SK-N-SH treated with all-trans-retinoic acid at 6 μM for 48 hours (cell line): ENCODE results near the gene SNCG.
"Not testable (repeated sequence)": the region's sequence is repeated elsewhere in the genome, so short reads cannot be mapped to it uniquely, and the experiment has no call there.

Experiments
- CSRNP3 ChIP-seq: fragments of 250-450 bp; sonication (Bioruptor Pico); IDR thresholded peaks from 2 replicates; pipeline ENCODE4 v1.5.1; 2021; ENCODE audit warnings: mild to moderate bottlenecking, moderate library complexity
- RARB ChIP-seq: fragments of 250-450 bp; sonication (Bioruptor Pico); IDR thresholded peaks from 2 replicates; pipeline ENCODE4 v1.8.0; 2021; ENCODE audit warnings: mild to moderate bottlenecking, moderate library complexity
- TOX ChIP-seq: fragments of 250-450 bp; sonication (Bioruptor Pico); IDR thresholded peaks from 2 replicates; pipeline ENCODE4 v1.8.0; 2021; ENCODE audit warnings: mild to moderate bottlenecking, moderate library complexity, borderline replicate concordance
- TSHZ2 ChIP-seq: fragments of 250-450 bp; sonication (Bioruptor Pico); IDR thresholded peaks from 2 replicates; pipeline ENCODE4 v1.5.0; 2020; ENCODE audit warnings: mild to moderate bottlenecking, moderate library complexity
- ZNF70 ChIP-seq: fragments of 450-650 bp; formaldehyde crosslinking; IDR thresholded peaks from 2 replicates; pipeline ENCODE4 v1.5.0; 2020; ENCODE audit warnings: mild to moderate bottlenecking, moderate library complexity

GRCh38 chr10:86947806-86948205 lies 10.6 kb upstream of the SNCG start:
- not testable (repeated sequence) for TF ChIP-seq TSHZ2, TOX, ZNF70, CSRNP3, RARB (CRISPR knock-in tag)
